Esophagus squamous epithelium (tissue), 4 donors: ENCODE results near the gene TPT1.

Experiments used
- CTCF ChIP-seq, 6 experiments: fragments of 450-650 bp in 4 of 6; fragments of 200-600 bp in 2 of 6; sonication (generic) in 2 of 6; IDR thresholded peaks; one replicate each; pipeline ENCODE4 v1.5.1; 2016 to 2019; ENCODE audit warnings: antibody characterized with exemption in 6 of 6, mild to moderate bottlenecking in 4 of 6, moderate library complexity in 4 of 6
- POLR2A ChIP-seq, 4 donors: fragments of 450-650 bp; IDR thresholded peaks; one replicate each; pipeline ENCODE4 v1.6.1; 2017; ENCODE audit warnings: antibody characterized with exemption in 4 of 4, mild to moderate bottlenecking in 4 of 4, moderate library complexity in 3 of 4

GRCh38 chr13:45388664-45389063 lies 47.7 kb upstream of the TPT1 start:
- no peak for TF ChIP-seq CTCF (IDR thresholded peaks at IDR 0.05)
- TF ChIP-seq POLR2A (IDR thresholded peaks at IDR 0.05) = no peak
